DMS53 treated with DMSO at 0.1 percent for 48 hours (cell line): ENCODE measurements around the gene CSTB.

Experiments used
- DNase-seq: peaks from one replicate; lab custom pipeline; 2025; ENCODE audit not compliant: unreplicated experiment; lab: John Stamatoyannopoulos, UW

CSTB gene

DNA sequence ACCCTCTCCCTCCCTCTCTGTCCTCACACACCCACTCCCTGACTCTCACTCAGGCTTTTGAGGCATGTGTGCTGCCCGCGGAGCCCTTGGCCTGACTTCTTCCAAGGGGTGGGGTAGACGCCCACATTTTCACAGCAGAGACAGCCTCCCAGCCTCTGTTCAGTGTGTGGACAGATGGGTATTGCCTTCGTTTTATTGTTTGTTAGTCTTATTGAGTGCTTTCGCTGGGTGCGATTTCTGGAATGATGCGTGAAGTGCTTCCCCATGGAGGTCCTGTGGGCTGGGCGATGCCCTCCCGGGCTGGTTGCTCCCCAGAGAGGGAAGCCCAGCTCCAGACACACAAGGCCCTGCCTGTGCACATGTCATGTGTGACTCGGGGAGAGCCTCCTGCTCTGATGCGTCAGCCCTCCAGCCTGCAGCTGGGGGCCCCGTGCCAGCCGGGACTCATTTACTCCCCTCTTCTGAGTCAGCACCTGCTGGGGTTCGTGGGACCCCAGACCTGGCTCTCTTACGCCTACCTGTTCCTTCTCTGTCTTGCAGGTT, 42.5 kb downstream of the CSTB start:
- no peak for DNase-seq

DNA sequence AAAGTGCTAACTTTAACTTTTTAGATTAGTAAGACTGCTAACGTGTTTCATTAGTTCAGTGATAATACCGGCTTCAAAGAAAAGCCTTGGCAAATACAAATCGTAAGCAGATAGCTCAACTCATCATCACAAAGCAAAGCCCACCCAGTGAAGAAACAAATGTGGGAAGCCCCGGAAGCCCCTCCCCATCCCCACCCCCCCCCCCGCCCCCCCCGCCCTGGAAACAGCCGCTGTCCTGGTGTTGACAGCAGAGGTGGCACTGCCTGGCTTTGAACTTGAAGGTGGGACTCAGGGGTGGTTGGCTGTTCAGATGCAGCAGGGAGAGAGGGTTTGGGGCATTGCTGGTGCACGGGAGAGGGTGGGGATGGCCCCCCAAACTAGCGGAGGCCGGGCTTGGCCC, 43.0 kb downstream of the CSTB start:
- DNase-seq, result no peak

DNA sequence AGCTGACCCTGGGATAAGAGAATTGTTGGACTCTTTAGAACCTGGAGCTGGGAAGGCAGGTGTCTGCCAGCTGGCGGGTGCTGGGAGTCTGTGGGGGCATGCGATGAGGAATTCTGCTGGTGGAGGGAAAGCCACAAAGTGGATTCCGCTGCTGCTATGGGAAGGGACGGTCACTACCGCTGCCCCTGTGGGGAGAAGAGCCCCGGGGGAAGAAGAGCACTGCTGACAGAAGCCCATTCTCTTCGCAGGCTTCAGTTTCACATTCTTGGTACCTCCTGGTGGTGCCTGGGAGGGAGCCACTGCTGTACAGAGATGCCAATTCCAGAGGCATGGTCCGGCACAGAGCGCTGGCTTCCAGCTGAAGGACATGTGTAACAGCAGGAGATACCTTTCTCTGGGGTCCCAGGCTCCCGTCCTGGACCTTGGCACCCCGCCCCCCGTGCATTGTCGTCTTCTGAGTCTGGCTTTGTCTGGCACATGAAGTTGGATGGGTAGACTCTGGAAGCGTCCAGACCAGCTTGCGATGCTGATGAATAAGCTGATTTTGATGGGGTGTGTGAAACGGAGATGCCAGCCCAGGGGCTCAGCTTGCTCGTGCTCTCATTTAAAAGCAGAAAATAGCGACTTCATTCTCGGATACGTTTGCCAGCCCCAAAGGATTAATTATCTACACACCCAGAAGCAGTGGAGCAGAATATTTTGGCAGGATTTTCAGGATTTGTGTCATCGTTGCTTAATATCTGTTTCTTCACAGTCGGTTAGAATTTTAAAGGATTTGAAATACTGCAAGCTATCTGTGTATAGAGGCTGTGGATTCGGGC, 44.0 kb downstream of the CSTB start:
- DNase-seq, result no peak

DNA sequence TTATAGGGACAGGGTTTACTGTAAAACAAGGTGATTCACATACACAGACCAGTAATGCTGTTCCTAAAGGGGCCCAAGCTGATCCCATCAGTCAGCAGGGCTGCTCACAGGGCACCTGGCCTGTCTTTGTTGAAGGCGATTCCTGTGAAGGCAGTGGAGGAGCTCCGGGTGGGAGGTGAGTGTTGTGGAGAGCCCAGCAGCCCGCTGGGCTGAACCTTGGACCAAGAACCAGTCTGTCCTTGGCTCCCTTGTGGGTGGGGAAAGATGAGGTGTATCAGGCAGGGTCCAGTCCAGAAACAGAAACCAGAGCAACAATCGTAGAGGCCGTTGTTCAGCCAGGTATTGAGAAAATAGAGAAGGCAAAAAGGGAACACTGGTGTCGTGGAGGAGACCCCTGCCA, 44.6 kb downstream of the CSTB start:
- no peak for DNase-seq

DNA sequence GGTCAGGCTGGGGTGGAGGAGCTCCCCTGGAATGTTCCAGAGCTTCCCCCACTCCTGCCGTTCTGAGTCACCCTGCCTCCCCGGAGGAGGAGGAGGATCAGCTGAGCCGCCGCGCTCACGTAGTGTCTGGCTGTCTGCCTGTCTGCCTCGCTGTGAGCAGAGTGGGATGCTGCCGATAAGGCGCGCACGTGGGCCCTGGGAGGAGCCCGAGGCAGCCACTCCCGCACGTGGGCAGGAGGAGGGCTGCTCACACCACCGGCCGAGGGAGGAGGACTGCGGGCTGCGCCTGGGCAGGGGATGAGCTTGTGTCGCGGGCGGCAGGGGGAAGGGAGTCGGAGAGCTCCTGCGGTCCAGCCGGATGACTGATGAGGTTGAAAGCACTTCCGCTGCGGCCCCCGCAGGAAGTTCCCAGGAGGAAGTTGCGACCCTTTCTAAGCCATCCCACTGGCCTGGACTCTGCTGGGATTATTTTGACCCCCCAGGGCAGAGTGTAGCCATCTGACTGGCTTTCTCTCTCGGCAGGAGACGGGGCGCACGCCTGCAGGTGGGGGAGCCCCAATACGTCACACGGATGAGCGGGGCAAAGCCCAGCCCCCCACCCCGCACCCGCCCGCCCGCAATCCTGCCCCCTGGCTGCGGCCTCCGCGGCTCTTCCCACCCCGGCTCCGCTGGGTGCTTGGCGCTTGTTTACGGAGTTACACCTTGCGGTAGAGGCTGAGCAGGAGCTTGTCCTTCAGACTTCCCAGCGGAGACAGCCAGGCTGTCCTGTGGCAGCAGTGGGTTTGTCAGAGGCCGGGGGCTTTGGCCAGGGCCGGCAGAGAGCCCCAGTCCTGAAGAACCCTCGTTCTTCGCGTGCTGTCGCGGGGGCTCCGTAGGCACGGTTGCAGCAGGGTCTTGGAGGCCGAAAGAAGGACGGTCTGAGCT, 47.4 kb downstream of the CSTB start:
- peak; percentile 41 for DNase-seq

DNA sequence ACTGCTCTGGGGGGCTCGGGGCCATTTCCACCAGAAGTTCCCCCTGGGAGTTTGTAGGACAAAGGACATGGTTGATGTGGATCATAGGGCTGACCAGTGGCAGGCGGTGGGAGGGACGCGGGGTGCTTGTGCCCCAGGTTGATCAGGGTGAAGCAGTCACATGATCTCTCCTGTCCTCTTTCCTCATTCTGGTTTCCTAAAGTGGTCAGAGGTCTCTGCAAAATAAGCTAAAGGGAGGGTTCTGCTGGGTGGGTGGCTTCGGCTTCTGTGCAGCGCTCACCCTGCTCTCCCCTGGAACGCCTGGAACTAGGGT, 48.0 kb downstream of the CSTB start:
- no peak for DNase-seq

DNA sequence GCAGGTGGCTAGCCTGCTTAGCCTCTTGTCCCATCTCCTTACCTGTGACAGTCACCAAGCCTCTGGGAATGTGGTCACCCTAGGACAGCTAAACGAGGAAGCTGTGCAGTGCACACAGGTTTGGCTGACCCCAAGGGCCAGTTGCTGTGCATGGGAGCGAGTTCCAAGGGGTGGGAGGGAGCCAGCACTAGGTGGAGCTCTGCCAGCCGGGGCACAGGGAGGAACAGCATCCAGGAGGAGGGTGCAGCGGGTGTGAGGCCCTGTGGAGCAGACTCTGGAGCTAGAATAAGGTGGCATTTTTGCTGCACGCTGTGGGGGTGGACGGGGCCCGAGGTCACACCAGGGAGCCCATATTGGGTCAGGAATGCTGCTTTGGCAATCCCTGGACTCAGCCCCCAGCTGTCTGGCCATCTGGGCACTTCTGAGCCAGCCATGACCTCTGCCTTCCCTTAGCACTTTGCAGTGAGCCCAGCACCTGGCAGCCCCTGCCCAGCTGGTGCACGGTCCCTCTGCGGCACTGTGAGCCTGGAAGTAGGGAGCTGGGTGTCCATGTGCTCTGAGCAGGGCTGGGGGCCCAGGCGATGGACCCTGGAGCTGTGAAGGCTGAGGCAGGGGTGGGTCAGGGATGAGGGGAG, 48.5 kb downstream of the CSTB start:
- peak; percentile 3 for DNase-seq

DNA sequence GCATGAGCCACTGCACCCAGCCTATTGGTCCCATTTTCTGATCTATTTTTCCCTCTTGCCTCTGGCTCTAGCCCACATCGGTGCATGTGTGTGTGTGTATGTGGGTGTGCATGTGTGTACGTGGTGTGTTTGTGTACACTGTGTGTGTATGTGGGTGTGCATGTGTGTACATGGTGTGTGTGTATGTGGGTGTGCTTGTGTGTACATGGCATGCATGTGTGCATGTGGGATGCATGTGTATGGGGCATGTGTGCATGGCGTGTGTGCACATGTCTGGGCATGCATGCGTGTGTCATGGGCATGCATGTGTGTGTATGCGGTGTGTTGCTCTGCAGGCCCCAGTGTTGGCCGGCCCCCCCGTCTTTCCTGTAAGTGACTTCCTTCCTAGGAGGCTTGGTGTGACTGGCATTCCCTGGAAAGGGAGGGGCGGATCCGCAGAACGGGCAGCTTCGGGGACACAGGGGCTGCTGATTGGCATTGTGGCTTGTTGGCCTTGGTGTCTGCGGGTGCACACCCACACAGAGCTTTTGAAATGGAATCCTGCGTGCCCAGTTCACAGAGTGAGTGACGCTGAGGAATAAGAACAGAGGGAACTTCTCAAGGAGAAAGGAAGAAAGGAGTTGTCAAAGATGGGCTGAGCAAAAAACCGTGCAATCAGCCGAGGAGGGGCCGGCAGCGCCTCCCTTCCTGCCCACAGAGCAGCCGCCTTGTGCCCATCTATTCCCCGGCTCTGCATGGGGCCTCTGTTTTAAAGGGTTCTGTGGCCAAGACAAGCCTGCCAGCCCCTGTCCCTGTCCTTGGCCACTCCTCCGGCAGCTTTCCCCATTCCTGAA, 49.2 kb downstream of the CSTB start:
- no peak for DNase-seq
